Activated CD4-positive, alpha-beta T cell treated with anti-CD3 and anti-CD28 coated beads for 4 hours (primary cell): ENCODE measurements around the gene SORL1.

Experiments used
- DNase-seq, 2 donors: peaks; one replicate each; pipeline ENCODE4 v3.0.0-alpha.2; 2020

The SORL1 gene

DNA sequence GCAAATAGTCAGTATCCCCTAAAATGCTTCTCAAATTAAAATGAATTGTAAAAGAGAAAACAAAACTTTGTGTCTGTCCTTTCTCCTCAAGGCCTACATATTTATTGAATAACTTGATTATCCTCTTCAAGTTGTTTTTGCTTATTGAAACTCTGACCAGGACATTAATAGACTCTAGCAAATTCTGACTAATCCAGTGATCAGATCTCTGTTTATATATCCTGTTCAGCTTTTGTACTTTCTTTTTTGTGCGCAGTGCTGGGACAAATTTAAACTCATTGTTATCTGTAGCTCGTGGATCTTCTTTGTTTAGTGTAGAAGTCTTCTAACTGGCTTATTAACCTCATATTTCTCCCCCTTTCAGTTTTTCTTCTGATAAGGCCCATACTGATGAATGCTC is 140.6 kb downstream of the SORL1 start:
- DNase-seq, result no peak

DNA sequence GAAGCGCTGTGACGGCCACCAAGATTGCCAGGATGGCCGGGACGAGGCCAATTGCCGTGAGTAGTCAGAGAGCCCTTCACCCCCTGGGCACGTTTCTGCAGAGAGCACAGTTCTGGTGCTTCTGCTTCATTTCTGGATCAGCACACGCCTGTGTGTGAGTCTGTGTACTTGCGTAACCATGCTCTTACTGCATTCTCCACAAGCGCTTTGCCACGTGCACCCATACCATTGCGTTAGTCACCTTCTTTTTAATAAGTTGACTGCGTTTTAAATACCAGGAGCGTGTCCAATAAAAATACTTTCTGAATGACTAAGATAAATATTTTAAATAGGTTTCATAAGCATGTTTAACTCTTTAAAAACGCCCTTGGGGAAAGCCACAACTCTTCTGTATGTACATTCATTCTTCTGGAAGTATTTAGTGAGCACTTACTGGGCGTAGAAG is 143.6 kb downstream of the SORL1 start:
- no peak for DNase-seq

DNA sequence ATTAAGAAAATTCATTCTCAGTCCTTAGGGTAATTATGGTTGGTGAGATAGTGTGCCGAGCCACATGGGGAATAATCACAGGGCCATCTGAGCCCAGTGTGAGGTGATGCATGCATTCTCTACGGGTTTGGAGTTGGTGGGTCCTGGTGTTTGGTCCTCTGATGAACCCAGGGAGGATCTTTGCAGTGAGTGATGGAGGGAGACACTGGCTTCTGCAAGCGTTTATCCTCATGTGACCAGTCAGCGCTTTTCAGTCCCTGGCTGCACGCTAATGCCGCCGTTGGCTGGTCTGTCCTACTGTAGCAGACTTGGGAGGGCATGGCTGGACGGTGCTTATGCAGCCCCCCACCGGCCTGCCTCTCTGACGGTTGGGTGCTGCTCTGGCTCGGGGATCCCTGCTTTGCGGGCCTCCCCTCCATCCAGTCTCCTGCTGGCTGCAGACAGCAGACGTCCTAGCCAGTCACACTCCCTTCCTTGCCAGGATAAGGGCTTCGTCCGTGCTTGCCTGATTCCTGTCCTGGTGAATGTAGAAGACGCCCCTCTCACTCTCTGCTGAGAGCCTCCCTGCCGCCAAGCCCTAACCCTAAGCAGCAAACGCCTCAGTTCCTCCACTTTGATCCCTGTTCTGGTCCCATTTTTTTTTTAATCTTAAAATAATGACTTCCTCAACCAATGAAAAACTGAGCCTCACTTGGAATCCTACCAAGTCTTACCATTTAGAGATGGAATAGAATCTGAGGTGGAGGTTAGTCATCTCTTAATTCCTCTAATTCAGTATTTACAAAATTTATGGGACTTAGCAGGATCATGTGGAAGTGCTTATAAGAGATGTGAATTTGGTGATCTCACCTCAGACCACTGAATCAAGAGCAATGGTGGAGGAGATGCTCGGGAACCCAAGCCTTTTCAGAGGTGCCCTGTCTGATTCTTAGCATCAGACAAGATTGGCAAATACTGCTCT is 144.4 kb downstream of the SORL1 start:
- no peak for DNase-seq

DNA sequence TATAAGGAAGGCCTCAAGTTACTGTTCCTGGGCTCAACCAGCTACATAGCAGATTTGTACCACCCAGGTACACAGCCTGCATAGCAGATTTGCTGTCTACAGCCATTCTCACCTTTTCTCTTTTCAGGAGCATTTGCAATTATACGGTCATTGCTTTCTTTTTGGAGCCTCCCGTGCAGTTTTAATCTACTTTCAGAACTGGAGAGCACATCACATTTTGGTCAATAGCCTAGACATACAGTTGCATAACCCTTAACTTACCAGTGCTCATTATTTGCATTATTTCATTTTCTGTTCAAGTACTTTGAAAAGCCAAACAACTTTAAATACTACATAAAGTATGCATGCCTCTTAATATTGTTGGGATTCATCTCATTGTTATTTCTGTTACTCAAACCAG is 151.2 kb downstream of the SORL1 start:
- DNase-seq, result no peak

DNA sequence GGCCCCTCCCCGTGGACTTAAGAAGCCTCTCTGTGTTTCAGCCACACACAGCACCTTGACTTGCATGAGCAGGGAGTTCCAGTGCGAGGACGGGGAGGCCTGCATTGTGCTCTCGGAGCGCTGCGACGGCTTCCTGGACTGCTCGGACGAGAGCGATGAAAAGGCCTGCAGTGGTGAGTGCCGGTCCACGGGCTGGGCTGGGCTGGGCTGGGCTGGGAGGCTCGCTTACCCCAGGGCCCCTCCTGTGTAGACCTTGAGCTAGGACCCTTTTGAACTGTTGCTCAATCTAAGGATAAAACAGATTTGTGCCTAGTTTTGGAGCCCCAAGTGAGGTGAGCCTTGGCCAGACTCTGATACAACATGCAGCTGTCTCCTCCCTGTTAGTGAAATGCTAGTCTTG is 152.0 kb downstream of the SORL1 start:
- no peak for DNase-seq

DNA sequence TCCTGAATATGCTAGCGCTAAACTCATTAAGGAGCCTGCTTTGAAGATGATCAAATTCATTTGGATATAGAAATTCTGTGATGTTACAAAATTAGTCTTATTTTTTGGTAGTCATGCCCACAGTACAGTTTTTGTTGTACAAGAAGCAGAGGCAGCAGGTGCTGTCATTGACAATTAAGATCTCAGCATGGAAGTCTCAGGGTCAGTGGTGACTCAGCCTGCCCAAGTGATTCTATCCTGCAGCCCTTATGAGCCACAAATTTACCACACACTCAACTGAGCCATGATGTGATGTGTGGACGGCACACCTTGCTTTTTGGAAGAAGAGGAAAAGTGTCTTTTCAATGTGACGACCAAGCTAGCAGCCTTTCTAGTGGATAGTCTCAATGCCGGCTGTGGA is 154.2 kb downstream of the SORL1 start:
- DNase-seq, result no peak

DNA sequence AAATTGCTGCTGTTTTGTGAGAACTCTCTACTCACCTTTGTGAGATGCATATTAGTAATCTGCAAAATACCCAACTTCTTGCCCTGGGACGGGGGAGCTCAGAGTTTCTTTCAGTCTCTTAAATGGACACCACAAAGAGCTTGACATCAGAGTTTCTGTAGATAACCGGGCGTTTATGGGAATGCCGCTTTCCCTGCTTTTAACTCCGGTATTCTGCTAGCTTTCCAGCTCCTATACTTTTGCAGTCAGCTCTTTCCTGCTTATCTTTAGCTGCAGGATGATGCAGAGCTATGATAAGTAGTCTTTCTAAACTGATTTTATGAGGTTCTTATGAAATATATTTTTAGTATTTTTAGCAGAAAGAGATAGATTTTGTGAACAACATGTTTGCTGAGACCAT is 155.2 kb downstream of the SORL1 start:
- no peak for DNase-seq

DNA sequence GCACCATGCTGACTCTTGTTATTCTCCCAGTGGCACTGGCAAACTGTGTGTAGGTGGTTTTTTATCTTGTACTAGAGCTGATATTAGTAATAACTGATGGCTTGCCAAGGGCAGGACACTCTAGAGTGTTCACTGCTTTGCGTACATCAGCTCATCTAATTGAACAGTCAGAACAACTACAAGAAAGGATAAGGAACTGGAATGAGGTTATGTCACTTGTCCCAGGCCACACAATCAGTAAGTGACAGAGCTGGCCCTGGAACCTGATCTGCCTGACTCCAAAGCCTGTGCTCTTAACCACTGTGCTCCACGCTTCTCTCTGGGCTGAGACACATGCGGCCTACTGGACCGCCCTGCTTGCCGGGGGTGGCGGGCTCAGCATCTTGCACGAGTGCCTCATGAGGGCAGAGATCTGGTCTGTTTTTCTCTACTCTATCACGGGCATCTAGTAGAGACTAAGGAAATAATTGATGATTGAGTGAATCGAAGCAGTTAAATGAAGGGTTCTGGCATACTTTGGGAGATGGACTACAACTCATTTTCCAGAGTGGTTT is 156.5 kb downstream of the SORL1 start:
- DNase-seq, result no peak

DNA sequence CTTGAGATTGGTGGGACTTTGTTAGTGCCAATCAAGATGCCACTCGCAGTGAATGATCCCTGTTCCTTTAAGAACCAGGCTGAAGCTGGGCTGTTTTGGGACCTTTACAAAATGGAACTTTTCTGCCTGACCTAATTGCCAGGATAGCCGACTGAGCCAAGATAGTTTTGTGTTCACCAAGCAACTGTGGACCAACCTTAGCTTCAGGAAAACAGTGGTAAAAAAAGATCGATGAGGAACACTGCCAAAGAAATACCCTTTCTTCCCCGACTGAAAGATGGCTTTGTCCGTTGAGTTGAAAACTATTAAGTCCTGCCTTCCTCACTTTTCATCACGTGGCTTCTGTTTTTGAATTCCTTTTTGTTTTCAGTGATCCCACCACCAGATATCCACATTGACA is 158.6 kb downstream of the SORL1 start:
- no peak for DNase-seq

DNA sequence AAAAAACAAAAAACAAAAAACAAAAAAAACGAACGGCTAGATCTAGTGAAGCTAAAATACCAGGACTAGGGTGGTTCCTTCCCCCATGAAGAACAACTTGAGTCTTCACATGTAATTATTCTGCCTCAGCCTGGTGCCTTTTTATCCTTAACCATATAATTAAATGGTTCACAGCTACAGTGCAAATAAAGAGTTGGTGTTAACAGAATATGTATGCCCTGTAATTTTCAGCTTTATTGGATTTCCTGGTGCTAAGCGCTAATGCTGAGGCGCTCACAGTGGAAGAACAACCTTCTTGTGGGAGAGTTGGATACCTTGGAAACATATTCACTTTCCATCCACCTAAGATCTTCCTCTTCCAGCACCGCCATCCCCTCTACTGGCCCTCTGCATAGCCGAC is 159.1 kb downstream of the SORL1 start:
- DNase-seq, result no peak

DNA sequence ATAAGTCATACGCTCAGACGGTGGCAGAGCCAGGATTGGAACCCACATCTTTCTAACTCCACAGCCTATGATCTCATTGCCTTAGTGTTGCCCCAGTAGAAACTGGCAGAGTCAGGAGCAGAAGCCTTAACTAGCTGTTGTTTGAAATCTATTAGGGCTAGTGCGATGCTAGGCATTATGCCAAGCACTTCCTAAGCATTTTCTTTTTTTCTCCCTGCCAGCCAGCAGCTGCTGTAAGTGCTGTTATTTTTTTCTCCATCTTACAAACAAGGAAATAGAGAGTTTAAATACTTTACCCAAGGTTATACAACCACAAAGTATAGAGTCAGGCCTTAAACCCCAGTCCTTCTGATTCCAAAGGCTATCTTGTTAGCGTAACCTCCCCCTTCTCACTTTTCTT is 161.6 kb downstream of the SORL1 start:
- no peak for DNase-seq

DNA sequence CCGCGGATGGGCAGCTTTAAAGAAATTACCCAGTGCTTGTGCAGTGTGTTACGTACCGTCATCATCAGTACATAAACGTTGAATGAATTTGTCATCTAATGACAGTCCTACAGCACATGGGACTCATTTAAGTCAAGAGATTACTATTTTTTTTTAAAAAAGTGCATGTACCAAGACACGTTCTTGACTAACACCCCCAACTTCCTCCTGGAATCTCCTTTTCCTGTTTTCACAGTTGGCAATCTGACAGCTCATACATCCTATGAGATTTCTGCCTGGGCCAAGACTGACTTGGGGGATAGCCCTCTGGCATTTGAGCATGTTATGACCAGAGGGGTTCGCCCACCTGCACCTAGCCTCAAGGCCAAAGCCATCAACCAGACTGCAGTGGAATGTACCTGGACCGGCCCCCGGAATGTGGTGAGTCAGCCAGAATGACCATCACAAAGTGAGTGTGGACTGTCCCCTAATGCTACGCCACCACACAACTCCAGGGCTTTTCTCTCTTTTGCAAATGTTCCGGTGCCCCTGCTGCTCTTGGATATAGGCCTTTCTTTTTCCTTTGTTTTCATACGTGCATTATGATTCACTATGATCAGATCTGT is 162.6 kb downstream of the SORL1 start:
- no peak for DNase-seq

DNA sequence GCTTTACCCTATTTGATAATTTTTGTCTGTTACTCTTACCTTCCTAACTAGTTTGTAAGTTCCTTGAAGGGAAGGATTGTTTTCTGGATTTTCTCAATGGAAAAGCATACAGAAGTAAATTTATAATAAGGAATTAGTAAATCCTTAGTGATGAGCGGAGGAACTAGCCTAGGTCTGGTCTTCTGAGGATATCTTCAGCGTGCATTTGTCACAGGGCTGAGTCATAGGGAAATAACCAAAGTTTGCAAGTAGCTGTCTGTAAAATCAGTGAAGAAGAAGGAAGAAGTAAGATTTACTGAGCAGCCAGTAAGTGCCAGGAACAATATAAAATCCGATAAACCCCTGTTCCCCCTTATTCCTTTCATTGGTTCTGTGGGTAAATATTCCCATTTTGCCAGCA is 163.4 kb downstream of the SORL1 start:
- no peak for DNase-seq

DNA sequence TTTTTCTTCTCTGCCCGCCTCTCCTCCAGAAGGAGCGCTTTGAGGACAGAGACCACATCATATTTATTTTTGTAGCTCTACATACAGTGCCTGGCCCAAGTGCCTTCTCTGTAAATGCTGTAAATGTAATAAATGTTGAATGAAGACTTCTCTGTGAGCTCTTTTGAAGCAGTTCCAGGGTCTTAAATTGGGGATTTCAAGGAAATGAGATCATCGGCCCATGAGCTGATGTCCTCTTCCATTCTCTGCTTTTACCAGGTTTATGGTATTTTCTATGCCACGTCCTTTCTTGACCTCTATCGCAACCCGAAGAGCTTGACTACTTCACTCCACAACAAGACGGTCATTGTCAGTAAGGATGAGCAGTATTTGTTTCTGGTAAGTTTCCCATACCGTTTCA is 166.4 kb downstream of the SORL1 start:
- no peak for DNase-seq

DNA sequence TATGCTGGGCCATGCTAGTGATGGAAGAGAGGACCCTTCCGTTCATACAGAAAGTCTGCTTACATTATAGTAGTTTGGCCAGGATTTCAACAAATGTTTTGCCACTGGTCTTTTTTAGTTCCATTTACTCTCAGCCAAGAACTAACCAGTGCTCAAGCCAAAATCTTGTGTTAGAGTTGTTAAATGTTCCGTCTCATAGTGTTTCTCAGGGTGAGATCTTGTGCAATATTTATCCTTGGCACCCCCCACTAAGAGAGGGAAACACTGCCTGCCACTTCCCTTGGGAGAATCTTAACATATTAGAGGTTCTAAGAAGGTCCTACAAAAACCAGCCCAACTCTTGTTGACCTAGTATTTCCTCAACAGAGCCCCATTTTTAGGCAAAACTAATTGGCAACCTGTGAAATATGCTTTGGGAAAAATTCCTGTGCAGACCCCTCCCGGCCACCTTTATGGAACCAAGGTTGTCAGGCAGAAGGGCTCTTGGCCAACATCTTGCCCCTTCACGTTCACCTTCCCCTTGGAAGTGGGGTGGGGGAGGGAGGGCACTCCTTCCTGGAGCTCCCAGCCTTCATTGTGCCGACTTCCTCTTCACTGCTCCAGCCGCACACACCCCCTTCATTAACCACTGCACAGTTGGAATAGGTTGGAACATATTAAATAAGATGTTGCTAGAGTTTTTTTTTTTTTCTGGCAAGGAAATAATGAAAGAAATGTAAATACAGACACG is 173.8 kb downstream of the SORL1 start:
- no peak for DNase-seq

DNA sequence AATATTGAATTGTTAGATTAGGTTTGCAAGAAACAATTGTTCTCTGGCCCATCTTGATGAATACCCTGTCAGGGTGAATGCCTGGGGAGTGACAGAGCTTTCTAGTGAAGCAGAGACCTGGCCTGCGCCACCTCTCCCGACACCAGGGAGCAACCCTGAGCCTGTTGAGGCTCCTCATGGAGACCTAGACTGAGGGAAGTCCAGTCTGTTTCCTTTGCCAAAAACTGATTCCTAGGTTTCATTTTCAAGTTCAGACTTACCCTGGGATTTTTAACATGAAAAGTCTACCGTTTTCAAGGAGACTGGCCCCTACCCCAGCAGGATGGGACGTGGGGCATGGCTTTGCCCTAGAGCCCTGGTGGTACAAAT is 174.4 kb downstream of the SORL1 start:
- no peak for DNase-seq

DNA sequence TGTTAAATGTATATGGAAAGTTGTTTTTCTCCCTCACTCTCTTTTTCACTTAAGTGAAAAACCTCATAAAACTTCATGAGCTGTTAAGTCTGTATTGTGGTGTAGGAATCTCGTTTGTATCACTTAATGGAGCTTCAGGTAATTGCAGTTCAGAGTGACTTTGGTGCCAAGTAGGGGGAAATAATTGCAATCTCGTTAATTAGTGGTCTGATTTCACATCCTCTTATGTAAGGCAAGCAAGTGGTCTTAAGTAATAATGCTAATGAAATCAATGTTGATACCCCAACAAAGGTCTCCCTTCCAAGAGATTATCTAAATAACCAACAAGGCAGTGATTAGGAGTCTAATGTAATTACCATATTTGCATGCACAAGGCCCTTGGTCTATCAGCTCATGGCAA is 174.9 kb downstream of the SORL1 start:
- DNase-seq, result no peak

DNA sequence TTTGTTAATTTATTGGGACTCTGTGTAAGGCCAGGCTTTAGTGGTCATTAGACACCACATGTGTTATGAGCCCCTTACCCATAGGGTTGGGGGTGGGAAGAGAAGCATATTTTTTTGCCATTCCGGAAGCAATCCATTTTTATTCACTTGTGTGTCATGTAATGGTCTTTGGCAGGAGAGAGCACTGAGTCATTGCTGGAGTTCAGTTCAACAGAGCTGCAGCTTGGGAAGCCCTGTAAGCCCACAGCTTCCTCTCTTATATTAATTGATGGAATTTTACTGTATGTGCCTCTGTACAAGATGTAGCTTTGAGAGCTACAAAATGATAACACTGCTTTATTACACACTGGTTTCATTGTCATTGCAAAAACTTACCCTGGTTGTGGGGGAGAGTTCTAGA is 177.9 kb downstream of the SORL1 start:
- DNase-seq, result no peak

DNA sequence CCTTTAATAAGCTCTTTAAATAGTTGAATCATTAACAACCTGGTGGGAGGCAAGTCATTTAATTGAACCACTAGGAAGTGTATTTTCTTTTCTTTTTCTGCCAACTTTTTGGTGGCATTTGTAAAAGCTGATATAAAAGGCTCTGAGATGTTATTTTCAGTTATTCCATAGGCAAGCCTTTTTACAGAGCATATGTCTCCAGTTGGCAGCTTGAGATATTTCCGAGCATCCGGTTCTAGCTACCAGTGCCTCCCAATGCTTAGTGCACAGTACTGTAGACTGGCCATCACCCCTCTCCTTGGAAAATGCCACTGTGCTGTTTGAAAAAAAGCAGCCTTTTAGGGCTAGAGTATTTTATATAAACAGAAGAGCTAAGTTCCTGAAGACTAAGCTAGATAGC is 179.3 kb downstream of the SORL1 start:
- no peak for DNase-seq

DNA sequence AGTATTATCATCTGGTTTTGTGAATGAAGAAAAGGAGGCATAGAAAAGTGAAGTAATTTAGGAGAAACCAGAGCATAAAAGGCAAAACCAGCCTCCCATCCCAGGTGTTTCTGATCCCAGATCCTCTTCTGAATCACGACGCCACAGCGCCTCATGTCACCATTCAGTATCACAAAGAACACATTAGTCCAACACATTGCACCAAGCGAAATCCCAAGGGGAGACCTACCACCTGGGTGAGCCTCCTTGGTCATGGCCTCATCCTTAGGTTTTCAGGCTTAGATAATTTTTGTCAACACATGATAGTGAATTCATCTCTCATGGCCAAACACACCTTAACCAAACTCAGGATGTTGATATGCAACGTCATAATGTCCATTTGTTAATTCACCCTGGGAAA is 182.2 kb downstream of the SORL1 start:
- DNase-seq, result no peak

DNA sequence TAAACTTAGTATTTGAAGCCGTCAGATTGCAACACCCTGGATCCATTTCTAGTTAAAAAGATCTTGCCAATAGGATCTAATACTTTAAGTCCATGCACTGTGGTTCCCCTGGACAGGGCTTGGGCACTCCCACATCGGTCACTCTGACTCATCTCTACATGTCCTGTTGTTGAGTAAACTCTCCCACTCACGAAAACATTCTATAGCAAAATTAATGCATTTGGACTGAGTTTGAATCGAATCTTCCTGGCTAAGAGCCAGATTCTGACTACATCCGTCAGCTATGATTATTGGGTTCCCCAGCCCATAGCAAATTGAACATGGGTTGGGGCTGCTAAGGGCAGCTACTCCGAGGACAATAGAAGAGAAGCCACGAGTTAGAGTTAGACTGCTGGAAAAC is 182.8 kb downstream of the SORL1 start:
- DNase-seq, result no peak

DNA sequence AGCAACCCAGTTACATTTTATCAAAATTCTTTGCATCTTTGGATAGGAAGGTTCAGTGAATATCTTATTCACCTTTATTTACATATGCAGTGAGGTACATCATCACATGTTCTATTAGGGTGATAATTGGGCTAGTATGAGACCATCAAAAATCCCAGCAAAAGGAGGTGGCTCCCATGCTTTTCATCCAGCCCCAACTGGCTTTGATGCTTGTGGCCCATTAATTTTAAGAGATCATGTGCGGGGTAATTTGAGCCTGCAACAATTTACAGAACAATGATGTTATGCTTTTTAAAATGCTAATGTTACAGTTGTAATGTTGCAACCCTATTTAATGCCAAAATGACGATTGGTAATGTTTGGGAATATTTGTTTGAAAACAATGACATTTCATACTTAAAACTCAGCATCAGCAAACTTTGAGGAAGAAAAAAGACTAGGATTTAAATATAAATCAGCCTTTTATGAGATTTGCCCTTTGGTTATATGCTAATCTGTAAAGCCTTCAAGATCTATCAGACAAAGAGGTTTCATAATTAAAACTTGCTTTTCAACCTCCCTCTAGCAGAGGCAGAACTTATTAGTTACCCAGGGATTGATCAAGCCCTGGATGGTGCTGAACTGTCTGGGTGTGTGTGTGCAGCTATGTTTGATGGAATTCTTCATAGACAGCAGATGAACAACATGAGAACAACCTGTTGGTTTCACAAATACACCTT is 184.1 kb downstream of the SORL1 start:
- no peak for DNase-seq

DNA sequence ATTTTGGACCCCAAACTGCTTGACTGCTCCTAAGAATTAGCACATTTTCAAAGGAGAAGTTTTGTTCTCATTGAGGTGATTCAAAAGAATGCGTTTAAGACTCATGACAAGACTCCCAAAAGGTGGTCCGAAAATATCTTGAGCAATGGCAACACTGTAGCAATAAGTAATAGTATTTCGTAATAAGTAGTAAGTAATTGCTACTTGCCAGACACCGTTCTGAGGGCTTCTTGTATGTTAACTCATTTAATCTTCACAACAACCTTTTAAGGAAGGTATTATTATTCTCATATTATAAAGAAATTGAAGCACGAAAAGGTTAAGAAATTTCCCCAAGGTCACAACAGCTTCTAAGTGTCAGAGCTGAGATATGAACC is 184.7 kb downstream of the SORL1 start:
- no peak for DNase-seq
